ENCODE measurements around the gene OR52E6.

The OR52E6 gene

DNA sequence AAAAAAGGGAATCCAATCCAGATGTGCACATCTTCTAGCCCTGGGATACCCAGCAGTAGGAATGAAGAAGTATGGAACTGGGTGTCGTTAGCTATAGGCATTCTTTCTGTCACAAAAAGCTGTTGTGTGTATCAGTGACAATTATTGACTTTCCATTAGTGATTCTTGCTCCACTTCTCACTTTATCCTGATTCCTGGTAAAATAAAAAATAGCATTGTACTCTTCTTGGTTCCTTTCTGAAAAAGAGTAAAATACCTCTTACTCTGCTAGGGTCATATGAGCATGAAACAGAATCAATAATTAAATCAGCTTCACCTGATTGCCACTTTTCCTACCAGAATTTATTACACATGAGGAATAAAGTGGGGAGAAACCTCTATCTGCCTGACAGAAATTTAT lies at the start of gene OR52E6:
Gene OR52E6, minus strand, starts transcription at position 101 of the 400 bp plus-strand sequence. Its CDS starts 0 bp downstream, at position 101.
- DNase-seq (ENCODE audit: low read depth, low spot score), result no peak
- no peak within 1 kb of the TSS for H3K27ac ChIP-seq

DNA sequence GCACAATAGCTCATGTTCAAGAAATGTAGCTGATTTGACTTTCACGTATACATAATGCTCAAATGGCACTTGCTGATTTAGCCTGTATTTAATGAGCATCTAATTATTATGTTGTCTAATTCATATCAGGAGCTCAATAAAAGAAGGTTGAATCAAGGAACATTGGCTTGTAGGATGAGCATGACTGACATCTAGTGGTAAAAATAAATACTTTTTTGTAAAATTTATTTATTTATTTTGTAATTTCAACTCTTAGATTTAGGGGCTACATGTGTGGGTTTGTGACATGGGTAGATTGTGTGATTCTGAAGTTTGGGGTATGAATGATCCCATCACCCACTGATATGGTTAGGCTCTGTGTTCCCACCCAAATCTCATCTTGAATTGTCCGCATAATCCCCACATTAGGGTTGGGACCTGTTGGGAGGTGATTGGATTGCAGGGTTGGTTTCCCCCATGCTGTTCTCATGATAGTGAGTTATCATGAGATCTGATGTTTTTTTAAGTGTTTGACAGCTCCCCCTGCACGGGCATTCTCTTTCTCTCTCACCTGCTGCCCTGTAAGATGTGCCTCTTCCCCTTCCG lies 49.6 kb upstream of the OR52E6 start:
- H3K27ac ChIP-seq, result no peak overlapping the region
- no peak for DNase-seq (ENCODE audit: low read depth, low spot score)

DNA sequence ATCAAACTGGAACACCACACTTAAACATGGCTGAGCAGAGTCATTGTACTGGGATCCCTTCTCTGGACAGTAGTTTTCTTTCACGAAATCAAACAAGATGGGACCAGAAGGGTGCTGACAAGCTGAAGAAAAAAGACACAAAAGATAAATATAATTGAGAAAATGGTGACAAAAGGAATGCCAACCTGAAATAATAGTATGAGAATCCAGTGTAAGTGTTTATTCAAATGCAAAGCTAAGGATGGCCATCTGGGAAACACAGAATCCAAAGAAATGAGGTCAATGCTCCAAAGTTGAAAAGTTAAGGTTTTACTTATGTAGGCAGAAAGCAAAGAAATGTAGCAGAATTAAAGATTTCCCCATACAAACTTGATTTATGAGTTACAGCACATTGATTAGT lies 46.0 kb upstream of the OR52E6 start:
- no peak for DNase-seq (ENCODE audit: low read depth, low spot score)
- H3K27ac ChIP-seq, result no peak overlapping the region

DNA sequence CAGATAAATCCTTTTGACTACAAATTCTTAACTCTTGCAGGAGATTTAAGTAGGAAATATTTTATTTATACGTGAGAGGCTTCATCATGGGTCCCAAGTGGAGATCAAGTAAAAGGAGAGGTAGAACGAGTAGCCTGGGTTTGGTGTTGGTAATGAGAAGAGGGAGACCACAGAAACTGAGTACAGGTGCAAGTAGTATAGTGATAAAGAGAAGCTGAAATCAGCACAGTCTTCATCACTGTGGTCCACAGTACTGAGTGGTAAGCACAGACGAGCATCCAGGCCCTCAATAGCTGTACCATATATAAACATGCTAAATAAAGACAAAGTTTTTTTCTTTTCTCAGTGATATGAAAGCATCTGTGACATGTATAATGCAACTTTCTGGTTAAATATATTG lies 45.5 kb upstream of the OR52E6 start:
- no peak for DNase-seq (ENCODE audit: low read depth, low spot score)
- no peak overlapping the region for H3K27ac ChIP-seq

DNA sequence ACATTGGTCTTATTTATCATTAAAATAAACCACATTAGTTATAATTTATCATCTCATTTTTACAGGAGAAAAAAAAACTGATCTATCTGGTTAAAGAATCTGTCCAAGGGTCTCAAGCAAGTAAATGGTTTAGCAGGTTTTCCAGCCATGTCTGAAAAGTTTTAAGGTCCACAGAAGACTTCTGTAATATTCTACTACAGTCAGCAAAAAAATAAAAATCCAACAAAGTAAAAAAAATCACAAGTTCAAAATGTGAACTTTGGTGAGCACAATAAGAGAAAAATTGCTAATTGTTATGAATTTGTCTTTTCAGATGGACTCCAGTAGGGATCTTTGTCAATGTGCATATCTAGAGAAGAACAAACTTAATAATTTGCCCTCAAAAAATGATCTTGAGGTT lies 40.1 kb upstream of the OR52E6 start:
- no peak for DNase-seq (ENCODE audit: low read depth, low spot score)
- no peak overlapping the region for H3K27ac ChIP-seq

DNA sequence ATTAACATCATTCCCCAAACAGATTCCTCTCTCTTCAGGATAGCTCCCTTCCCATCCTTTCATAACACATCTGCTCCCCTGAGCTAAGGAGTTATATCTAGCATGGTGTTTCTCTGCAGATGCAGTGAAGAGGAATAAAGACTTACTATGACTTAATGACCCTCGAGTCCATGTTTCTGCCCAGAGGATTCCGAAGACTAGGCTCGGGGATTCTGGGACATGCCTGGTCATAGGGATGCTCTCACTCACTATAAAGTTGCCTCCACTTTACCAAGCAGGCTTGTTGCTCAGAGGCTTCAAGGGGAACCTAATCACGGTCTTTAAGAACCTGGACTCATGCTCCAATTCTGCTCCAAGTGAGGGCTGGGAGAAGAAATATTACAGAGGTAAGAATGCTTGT lies 38.6 kb upstream of the OR52E6 start, which contains the start of gene OR52E4:
Gene OR52E4, plus strand, starts transcription at position 301 of the 400 bp plus-strand sequence. CDS start 3,664 bp downstream, outside the sequence.
- no peak within 1 kb of the TSS for H3K27ac ChIP-seq
- DNase-seq (ENCODE audit: low read depth, low spot score), result no peak

DNA sequence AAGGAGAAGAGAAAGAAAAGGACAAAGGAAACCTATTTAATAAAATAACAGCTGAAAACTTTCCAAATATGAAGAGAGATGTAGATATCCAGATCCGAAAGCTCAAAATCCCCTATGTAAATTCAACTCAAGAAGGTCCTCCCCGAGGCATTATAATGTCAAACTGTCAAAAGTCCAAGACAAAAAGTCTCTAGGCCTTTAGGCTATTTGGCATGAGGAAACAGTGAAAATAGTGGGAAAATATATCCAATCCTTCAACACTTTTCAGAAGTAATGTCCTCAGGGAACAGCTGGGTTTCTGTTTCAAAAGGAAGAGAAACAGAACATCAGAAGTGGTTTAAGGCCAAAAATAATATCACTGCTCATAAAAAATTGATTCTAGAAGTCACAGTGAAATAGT lies 36.9 kb upstream of the OR52E6 start:
- H3K27ac ChIP-seq, result no peak overlapping the region
- DNase-seq (ENCODE audit: low read depth, low spot score), result no peak

DNA sequence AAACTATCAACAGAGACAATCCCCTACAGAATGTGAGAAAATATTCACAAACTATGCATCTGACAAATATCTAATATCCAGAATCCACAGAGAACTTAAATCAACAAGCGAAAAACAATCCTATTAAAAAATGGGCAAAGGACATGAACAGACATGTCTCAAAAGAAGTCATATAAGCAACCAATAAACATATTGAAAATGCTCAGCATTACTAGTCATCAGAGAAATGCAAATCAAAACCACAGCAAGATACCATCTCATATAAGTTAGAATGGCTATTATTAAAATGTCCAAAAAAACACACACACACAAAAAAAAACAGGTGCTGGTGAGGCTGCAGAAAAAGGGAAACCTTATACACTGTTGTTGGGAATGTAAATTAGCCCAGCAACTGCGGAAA lies 24.1 kb upstream of the OR52E6 start:
- DNase-seq (ENCODE audit: low read depth, low spot score), result peak; percentile 3
- H3K27ac ChIP-seq, result no peak overlapping the region

DNA sequence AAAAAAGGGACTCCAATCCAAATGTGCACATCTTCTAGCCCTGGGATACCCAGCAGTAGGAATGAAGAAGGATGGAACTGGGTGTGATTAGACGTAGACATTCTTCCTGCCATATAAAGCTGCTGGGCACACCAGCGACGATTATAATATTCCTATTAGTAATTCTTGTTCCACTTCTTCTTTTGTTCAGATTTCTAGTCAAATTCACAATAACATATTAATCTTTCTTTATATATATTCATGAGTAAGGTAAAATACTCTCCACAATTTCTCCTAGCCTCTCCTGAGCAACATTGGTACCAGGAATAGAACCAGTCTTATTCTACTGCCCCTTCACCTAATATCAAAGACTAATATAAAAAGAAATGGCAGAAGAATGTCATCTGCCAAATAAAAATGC lies 15.9 kb upstream of the OR52E6 start, which contains the start of gene OR52E8:
Gene OR52E8, minus strand, starts transcription at position 101 of the 400 bp plus-strand sequence. Its CDS starts 0 bp downstream, at position 101.
- H3K27ac ChIP-seq, result no peak within 1 kb of the TSS
- DNase-seq (ENCODE audit: low read depth, low spot score), result no peak

DNA sequence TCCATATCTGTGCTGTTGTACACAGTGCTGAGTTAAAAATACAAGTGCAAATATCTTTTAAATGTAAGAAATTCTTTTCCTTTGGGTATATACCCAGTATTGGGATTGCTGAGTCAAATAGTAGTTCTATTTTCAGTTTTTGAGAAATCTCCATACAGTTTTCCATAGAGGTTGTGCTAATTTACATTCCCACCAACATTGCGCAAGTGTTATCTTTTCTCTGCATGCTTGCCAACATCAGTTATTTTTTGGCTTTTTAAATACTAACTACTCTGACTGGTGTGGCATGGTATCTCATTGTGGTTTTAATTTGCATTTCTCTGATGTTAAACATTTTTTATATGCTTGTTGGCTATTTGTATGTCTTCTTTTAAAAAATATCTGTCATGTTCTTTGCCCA lies 9.3 kb upstream of the OR52E6 start:
- no peak overlapping the region for H3K27ac ChIP-seq
- no peak for DNase-seq (ENCODE audit: low read depth, low spot score)

DNA sequence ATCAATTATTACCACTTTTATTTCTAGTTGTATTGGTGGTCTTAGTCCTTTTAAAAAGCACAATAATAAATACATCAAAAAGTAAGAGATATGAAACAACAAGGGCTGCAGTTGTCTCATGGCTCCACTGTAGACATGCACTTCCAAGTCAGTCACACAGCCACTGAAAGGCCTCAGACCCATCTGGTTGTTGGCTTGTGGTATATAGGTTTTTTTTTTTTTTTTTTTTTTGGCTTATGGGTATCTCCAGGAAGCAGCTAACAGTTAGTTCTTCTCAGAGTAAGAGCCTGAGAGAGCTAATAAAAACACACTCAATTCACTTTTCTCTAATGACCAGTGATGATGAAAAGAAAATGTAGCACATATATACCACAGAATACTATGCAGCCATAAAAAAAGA lies 6.0 kb upstream of the OR52E6 start:
- DNase-seq (ENCODE audit: low read depth, low spot score), result no peak
- no peak overlapping the region for H3K27ac ChIP-seq

DNA sequence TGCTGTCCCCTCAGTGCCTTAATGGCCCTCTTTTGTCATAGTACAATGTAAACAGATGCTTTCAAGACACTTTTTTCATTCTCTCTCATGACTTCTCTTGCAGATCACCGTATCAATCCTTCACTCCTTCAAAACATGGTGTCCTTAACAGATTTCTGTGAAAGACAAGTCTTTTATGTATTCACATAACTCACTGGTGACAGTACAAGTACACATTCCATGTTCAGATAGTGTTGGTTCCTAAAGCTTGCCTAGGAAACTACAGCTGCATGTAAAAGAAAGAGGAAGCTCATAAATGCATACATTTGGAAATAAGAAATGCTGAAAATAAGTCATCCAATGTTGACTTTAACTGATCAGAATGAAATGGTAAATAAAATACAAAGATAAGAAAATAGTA lies 5.0 kb upstream of the OR52E6 start:
- no peak overlapping the region for H3K27ac ChIP-seq
- DNase-seq (ENCODE audit: low read depth, low spot score), result no peak

DNA sequence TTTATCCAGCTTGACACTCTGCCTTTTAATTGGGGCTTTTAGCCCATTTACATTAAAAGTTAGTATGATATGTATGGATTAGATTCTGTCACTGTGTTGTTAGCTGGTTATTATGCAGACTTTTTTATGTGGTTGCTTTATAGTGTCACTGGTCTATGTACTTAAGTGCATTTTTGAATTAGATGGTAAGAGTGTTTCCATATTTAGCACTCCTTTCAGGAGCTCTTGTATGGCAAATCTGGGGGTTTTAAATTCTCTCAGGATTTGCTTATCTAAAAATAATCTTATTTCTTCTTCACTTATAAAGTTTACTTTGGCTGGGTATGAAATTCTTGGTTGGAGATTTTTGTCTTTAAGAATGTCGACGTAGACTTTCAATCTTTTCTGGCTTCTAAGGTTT lies 4.0 kb downstream of the OR52E6 start:
- no peak for DNase-seq (ENCODE audit: low read depth, low spot score)
- H3K27ac ChIP-seq, result no peak overlapping the region

DNA sequence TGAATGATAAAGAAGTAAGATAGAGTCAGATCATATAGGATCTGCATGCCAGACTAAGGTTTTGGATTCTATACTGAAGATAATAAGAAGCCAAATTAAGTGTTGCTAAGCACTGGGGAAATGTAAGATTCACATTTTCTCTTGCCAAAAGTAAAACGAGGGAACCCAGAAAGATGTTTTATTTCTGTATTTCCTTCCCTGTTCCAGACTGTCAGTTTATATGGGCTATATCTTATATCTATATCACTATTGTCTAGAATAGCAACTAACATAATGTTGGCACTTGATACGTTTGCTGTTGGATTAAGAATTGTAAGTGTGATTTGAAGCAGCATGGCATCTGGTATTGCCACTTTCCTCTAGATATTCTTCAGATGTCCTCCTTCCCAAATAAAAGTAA lies 8.3 kb downstream of the OR52E6 start:
- H3K27ac ChIP-seq, result no peak overlapping the region
- no peak for DNase-seq (ENCODE audit: low read depth, low spot score)

DNA sequence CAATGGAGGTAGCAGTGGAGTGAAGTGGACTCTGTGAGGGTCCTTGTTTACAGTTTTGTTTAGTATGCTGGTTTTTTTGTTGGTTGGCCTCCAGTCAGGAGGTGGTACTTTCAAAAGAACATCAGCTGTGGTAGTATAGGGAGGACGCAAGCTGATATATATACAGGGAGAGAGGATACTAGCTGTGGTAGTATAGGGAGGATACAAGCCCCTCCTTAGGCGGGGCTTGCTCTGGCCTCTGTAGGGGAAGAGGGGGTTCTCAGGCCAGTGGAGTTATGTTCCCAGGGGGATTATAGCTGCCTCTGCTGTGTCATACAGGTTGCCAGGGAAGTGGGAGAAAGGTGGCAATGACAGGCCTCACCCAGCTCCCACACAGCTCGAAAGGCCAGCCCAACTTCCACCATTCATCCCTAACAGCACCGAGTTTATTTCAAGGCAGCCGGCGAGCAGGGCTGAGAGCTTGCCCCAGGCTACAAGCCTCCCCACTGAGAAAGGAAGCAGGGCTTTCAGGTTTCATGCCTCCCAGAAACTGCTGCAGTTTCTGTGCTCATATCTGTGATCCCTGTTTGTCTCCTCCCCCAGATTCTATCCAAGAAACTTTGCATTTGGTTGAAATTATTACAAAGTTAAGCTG lies 10.4 kb downstream of the OR52E6 start:
- no peak for DNase-seq (ENCODE audit: low read depth, low spot score)

DNA sequence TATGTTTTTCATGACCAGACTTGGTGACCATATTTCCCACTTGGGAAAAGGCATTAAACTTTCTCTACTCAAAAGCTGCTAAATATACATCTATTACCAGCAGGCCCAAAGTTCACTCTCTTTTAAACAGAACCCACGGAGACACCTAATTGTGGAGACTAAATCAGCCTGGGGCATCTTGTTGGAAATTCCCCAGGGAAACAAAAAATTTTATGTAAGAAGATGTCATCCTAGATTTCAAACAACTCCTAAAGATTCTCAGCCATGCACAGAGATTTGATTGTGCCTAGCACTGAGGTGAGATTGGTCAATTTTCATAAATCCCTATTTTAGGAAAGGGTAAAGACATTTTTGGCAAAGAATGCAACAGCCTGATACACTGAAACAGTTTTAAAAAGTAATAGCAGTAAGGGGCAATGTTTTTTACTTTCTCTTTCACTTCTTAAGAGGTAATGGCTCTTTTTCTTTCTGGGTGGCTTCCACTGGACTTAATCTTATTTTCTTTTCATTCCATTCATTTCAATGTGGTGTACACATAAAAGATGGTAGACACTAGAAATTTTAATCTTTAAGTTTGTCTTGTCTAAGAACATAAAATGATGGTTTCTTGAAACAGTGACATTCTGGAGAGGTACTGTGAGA lies 23.3 kb downstream of the OR52E6 start:
- no peak for DNase-seq (ENCODE audit: low read depth, low spot score)
- no peak overlapping the region for H3K27ac ChIP-seq

More for the DNA sequence above, 10.4 kb downstream of the OR52E6 start:
- H3K27ac ChIP-seq, result no peak overlapping the region

DNA sequence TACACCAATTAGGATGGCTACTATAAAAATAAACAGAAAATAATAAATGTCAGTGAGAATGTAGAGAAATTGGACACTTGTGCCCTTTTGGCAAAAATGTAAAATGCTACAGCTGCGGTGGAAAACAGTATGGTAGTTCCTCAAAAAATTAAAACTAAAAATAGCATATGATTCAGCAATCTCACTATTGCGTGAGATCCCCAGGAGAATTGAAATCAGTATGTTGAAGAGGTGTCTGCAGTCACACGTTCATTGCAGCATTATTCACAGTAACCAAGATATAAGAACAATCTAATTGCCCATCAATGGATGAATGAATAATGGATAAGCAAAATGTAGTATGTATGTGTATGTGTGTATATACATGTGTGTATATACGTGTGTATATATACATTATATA lies 26.2 kb downstream of the OR52E6 start:
- DNase-seq (ENCODE audit: low read depth, low spot score), result no peak
- H3K27ac ChIP-seq, result no peak overlapping the region

DNA sequence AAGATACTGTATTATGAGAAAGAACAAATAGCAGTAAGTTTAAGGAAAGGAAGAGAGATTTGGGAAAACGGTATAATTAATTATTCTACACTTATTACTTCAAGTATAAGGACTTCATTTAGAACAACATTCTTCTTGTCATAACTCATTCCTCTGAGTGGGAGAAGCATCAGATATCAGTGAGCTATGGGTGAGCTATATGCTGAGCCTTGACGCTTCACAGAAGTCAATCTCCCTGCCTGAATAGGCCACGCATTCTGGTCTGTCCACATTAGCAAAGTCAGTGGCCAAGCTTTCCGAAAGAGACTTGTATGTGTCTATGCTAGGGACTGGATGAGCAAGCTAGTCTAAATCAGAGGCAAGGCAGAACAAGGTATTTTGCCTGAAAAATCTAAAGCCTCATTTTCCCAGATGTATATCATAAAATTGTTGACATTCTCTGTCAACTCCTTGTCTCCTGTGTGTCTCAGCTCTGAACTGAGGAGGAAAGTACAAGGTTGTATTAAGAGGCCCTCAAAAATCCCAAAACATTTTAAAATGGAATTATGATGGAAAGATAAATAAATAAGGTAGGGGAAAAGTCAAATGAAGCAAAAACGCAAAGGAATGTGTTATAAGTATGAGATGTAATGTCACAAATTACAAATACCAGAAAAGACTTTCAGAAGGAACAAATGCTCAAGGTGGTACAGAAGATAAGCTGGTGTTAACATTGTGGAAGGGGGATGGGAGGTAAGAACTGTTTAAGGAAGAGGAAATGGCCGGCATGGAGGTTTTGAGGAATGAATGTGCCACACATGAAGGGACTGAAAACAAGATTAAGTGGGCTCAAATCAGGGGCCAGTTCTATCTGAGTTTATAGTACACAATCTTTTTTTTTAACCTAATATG lies 31.5 kb downstream of the OR52E6 start:
- H3K27ac ChIP-seq, result no peak overlapping the region
- DNase-seq (ENCODE audit: low read depth, low spot score), result no peak

DNA sequence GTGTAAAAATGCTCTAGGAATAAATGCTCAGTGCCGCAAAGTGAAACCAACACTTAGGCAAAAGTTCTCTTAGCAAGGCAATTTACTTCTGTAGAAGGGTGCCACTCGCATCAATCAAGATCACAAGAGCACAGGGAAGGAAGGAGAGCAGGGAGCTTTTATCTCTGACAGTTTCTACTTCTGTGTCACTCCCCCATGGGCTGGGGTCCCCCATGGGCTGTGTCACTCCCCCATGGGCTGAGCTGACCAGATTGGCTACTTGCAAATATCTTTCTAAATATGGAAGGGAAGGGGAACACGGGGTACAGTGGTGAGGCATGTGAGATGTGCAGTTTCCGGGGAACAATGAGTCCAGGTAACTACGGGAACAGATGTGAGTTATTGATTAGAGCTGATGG lies 32.6 kb downstream of the OR52E6 start:
- no peak overlapping the region for H3K27ac ChIP-seq

DNA sequence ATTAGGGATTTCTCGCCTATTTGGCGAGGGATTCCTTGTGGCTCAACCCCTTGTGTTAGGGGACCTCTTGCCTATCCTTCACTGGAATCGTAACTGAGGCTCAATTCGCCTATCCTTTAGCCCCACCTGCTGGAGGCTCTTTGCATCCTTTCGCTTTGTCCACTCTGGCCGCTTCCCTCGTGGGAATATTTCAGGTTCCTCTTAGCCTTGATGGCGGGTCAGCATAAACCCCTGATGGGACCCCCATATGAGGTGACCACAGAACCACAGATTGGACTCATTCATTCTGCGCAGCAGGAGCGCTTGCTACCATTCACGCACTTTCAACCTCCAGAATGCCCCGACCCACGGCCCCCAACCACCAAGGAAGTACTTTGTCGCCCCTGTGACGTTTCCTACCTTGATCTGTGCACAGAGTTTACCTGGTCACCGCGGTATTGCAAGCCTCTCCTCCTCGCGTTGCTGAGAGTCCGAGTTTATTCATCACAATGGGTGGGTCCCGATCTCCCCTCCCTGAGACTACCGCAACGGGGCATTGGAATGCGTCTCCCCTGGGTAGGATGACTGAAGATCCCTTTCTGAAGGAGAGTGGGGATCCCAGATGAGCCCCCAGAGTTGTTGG lies 33.1 kb downstream of the OR52E6 start, which contains the start of gene OR52N2:
Gene OR52N2, plus strand, starts transcription at position 425 of the 622 bp plus-strand sequence. CDS start 11,412 bp downstream, outside the sequence.
- DNase-seq (ENCODE audit: low read depth, low spot score), result no peak
- H3K27ac ChIP-seq, result no peak within 1 kb of the TSS

More for the DNA sequence above, 32.6 kb downstream of the OR52E6 start:
- no peak for DNase-seq (ENCODE audit: low read depth, low spot score)
